Gastroesophageal sphincter (tissue), 3 donors: Measurements from ENCODE around the gene KCNH1.

Source experiments
- EP300 ChIP-seq: sonication (generic); formaldehyde crosslinking; IDR thresholded peaks from one replicate; pipeline ENCODE4 v1.6.1; 2017; ENCODE audit warnings: antibody characterized with exemption, mild to moderate bottlenecking
- TF ChIP-seq, protein P1 (sequence below), 4 experiments: fragments of 200-600 bp in 2 of 4; fragments of 450-650 bp in 2 of 4; sonication (generic) in 1 of 4; IDR thresholded peaks; one replicate each; pipeline ENCODE4 v1.5.1; 2017 to 2019; ENCODE audit warnings: antibody characterized with exemption in 4 of 4, mild to moderate bottlenecking in 2 of 4, moderate library complexity in 2 of 4

DNA sequence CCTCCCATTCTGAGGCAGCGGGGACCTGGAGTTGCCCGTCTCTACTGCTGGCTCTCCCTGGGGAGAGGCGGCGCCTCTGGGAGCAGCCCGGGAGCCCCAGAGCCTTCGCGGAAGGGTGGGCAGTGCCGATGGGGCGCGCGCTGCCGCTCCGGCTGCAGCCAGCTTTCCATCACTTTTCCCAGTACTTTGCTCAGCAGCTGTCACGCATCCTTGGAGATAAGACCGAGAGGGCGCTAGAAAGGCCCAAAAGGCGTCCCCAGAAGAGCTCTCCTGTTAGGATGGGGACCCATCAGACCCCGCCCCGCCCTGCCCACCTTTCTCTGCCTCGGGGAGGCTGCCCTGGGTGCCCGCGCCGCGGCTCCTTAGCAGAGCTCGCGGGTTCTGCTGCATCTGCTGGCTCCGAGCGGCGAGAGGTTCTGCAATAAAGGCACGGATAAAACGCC is 534 bp downstream of the KCNH1 start:
- TF ChIP-seq, protein P1, sequence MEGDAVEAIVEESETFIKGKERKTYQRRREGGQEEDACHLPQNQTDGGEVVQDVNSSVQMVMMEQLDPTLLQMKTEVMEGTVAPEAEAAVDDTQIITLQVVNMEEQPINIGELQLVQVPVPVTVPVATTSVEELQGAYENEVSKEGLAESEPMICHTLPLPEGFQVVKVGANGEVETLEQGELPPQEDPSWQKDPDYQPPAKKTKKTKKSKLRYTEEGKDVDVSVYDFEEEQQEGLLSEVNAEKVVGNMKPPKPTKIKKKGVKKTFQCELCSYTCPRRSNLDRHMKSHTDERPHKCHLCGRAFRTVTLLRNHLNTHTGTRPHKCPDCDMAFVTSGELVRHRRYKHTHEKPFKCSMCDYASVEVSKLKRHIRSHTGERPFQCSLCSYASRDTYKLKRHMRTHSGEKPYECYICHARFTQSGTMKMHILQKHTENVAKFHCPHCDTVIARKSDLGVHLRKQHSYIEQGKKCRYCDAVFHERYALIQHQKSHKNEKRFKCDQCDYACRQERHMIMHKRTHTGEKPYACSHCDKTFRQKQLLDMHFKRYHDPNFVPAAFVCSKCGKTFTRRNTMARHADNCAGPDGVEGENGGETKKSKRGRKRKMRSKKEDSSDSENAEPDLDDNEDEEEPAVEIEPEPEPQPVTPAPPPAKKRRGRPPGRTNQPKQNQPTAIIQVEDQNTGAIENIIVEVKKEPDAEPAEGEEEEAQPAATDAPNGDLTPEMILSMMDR (IDR thresholded peaks at IDR 0.05): no peak
- TF ChIP-seq EP300: no peak
